HK-2 (cell line): ENCODE data around the gene PTPRD.
"Not testable (repeated sequence)": the region's sequence is repeated elsewhere in the genome, so short reads cannot be mapped to it uniquely, and the experiment has no call there.

Experiments
- DNase-seq: peaks from one replicate; pipeline ENCODE4 v3.0.0-alpha.2; 2018; ENCODE audit not compliant: unreplicated experiment

Gene PTPRD

GRCh38 chr9:8724284-8725018 is 1888.4 kb downstream of the PTPRD start:
- DNase-seq: no peak

DNA sequence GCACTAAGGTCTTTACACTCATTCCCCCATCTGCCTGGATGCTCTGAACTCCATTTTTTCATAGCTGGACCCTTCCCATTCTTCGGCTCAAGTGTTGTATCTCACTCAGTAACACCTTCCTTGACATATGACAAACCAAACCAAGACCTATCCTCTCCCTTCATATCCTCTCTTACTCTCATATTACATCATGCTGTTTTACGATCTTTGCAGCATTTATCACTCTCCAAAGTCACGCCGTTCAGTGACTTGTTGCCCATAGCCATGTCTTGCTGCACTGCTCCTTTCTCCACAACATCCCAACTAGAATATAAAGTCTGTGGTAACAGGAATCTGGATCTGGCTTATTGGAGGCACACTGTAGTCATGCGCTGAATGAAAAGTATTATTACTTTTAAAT is 1889.6 kb downstream of the PTPRD start:
- DNase-seq: no peak

GRCh38 chr9:8719833-8720486 is 1892.8 kb downstream of the PTPRD start:
- no peak for DNase-seq

GRCh38 chr9:8718121-8718725 is 1894.6 kb downstream of the PTPRD start:
- DNase-seq: no peak

DNA sequence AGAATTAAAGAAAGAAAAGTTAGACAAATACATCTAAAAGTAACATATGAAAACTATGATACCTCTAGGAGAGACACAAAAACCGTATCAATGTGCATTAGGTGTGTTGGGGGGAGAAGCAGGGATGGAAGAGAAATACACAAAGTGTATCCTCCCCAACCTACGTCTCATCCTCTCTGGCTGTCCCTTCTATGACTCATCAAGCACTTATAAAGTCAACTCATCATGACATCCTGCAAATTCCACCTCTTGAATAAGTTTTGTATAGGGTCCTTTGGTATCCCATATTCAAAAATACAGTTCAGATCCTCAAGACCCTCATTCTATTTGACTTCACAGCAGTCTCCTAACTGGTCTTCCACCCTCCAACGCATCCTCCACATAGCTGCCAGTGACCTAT is 1895.7 kb downstream of the PTPRD start:
- no peak for DNase-seq

DNA sequence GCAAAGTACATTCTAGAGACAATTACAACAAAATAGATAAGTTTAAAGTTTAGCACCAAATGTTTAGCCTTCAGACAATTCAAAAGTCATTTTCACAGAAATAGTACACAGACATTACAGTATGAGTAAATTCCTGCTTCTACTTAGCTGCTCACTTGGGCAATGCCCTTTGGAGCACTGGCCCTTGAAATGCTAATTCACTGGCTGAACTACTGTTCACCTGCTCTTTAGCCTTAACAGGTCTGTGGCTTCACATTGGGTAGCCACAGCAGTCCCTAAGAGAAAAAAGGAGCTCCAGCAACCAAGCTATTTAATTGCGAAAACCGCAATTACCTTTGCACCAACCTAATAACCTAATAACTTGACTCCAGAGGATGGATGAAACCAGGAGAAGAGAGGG is 1897.0 kb downstream of the PTPRD start:
- DNase-seq: no peak

GRCh38 chr9:8713811-8714165 is 1899.0 kb downstream of the PTPRD start:
- DNase-seq: no peak

DNA sequence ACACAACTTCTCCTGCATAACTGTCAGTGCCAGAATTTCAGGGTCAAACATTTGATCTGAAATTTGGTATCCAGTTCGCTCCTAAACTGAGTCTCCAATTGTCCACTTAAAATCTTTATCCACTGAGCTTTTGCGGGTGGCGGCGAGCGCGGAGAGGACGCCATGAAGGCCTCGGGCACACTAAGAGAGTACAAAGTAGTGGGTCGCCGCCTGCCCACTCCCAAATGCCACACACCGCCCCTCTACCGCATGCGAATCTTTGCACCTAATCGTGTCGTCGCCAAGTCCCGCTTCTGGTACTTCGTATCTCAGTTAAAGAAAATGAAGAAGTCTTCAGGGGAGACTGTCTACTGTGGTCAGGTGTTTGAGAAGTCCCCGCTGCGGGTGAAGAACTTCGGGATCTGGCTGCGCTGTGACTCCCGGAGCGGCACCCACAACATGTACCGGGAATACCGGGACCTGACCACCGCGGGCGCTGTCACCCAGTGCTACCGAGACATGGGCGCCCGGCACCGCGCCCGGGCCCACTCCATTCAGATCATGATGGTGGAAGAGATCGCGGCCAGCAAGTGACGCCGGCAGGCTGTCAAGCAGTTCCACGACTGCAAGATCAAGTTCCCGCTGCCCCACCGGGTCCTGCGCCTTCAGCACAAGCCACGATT is 1899.5 kb downstream of the PTPRD start:
- DNase-seq: no peak

GRCh38 chr9:8709731-8710130 is 1903.1 kb downstream of the PTPRD start:
- no peak for DNase-seq

DNA sequence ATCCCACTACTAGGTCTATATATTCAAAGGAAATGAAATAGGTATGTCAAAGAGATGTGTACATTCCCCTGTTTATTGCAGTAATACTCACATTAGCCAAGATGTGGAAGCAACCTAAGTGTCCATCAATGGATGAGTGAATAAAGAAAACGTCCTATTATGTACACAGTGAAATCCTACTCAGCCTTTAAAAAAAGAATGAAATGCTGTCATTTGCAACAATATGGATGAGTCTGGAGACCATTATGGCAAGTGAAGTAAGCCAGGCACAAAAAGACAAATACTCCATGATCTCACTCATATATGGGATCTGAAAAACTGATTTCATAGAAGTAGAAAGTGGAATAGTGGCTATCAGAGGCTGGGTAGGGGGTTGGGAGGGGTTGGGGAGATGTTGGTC is 1904.1 kb downstream of the PTPRD start:
- DNase-seq: no peak

DNA sequence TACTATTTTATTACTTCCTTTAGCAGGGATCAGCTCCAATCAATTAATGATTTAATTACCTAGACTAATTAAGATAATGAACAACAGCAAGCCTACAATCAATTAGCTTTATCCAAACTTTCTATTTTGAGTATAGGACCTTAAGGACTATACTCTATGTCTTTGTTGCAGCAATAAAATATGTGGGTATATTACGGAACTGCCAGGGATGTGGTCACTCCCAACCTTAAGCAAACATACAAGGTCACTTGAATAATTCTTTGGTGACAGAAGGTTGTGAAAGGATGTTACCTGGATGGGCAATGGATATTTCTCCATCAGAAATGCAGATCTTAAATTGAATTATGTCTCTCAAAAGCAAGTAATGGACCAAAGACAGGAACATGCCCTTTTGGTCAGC is 1905.8 kb downstream of the PTPRD start:
- DNase-seq: no peak

- DNase-seq: no peak
Measured at GRCh38 chr9:8706531-8706930, 1906.3 kb downstream of the PTPRD start.

DNA sequence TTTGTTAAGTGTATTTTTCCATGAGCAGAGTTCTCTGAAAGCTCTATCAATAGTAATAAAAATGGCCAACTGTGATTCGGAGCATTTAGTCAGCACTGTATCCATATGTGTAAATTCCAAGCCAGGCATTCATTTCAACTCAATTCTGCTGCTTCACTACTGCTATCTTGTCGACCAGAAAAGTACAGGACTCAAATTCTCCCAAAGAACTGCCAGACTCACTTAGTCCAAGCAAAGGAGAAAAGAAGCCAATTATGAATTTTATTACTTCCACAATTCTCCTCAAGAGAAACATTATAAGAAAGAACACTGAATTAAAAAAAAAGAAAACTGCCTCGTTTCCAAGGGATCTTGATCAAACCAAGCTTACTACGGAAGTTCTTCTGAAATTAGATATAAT is 1906.9 kb downstream of the PTPRD start:
- DNase-seq: no peak

- no peak for DNase-seq
Measured at GRCh38 chr9:8703904-8704303, 1908.9 kb downstream of the PTPRD start.

DNA sequence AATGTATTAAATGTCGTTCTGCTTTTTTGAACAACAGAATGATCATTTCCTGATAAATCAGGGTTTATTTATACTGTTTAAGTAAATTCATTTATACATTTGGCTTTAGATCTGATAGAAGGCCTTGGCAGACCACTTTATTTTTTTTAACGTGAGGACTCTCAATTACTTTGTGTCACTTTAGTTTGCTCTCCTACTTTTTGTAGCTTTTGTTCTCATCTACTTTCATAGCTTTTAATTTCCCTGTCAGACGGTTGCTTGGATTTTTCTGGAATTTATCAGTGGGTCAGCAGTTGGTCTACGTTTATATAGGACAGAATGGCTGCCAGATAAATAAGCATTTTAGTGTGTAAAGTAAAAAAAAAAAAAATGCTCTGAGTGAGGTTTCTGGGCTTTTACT is 1910.9 kb downstream of the PTPRD start:
- no peak for DNase-seq

DNA sequence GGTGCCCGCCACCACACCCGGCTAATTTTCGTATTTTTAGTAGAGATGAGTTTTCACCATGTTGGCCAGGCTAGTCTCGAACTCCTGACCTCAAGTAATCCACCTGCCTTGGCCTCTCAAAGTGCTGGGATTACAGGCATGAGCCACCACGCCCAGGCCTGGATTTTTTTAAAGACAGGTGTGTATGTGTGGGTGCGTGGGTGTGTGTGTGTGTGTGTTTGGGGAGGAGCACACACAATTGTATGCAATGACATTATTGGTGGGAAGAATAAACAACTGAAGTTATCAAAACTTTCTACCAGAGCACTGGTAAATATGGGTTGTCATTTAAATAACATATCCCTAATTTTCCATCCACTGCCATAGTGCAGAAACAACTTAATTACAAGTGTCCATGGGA is 1915.2 kb downstream of the PTPRD start:
- DNase-seq: not testable (repeated sequence)

GRCh38 chr9:8696516-8696915 is 1916.3 kb downstream of the PTPRD start:
- DNase-seq: no peak

DNA sequence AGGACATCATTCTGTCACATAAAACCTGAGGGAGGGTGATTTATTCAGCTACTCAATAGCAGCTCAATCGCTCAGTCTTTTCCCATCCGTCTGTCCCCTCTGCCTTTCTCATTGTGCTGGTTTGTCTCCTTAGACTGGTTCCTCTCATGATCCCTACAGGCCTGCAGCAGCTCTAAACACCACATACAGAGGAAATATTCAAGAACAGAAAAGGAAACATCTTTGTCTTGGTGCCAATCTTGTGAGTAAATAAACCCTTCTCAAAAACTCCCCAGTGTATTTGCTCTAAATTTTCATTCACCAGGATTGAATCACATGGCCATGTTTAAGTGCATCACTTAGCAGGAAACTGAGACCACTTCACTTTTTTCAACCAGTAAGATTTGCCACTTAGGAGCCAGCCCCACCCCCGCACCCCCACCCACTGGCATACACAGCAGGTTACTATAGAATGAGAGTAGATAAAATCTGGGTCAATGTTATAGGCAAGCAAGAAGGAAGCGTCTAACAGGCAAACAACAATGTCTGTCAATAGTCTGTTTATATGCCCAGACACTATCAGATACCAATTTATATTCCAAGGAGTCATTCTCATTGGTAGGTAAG is 1917.7 kb downstream of the PTPRD start:
- DNase-seq: no peak

DNA sequence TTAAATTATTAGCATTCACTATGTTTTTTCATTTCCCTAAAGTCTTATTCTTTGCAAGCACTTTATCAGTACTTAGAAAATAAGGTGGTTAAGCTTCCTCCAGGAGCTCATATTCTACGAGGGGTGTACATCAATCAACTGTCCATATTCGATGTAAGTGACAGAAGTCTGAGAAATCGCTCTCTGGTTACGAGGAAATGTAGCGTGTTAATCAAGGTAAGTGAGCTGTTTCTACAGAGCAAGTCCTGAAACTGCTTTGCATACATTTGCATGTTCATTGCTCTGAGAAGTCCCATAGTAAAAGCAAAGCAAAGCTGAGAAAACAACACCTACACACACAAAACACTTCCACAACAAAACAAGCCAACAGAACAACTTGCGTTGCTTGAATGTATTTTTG is 1919.3 kb downstream of the PTPRD start:
- no peak for DNase-seq

- no peak for DNase-seq
Measured at GRCh38 chr9:8686516-8686915, 1926.3 kb downstream of the PTPRD start.

DNA sequence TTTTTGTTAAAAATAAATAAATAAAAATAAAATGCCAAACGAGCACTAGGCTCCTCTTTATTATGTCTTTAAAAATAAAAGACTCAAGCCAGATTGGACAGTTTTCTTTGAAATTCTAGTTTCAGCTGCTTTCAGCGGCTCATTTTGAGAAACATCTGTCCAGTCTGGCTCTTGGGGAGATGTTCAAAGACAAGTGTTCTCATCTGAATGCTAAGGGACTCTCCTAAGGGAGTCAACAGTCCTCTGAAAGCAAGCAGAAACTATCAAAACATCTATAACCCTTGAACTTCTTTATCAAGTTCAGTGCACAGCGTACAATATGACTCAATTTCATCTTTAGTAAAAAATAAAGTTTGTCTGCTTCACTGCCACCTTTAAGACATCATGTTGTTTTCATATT is 1927.0 kb downstream of the PTPRD start:
- DNase-seq: no peak

DNA sequence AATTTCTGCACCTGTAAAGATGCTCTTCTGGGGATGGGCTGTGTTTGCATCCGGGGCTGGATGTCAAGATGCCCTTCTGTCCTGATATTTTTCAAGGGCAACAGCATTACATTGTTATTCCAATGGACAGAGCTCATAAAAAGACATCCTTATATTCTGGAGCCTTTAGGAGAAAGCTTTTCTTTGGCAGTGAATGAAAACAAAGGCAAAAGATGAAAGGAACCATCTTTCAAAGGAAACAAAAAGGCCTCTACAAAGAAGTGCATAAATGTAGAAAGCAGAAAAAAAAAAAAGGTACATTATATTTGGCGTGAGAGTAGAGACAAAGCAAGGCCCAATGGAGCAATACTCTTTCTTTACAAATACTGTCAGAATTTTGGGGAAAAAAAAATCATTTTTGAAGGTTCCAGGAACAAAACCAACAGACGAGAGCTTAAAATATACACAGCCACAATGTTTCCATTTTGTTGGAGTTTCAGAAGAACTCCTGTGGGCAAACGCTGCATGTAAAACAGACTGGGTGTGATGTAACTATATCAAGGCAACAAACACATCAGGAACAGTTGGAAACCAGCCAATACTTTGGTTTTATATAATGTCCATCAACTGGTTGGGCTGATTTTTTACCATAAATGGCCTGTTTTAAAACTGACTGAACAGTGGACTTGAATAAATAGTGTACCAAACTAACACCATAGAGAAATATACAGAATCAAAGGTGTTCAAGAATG is 1927.7 kb downstream of the PTPRD start:
- no peak for DNase-seq
